NT2/D1 (cell line): ENCODE measurements around the gene ARMC6.

ENCODE experiments used
- DNase-seq: peaks from one replicate; pipeline ENCODE4 v3.0.0-alpha.2; 2011; ENCODE audit warnings: low read depth, low spot score
- H3K27me3 ChIP-seq: 2 replicates; pipeline ENCODE4 v1.6.0; 2011; ENCODE audit warnings: mild to moderate bottlenecking; ENCODE audit not compliant: insufficient read length, insufficient read depth
- H3K36me3 ChIP-seq: 2 replicates; pipeline ENCODE4 v1.6.1; 2011; ENCODE audit warnings: mild to moderate bottlenecking, low read length, mixed read lengths; ENCODE audit not compliant: insufficient read depth, insufficient read length
- H3K4me1 ChIP-seq: 2 replicates; pipeline ENCODE4 v1.5.1; 2011; ENCODE audit not compliant: insufficient read depth, insufficient read length
- H3K4me3 ChIP-seq: 2 replicates; pipeline ENCODE4 v1.5.1; 2011; ENCODE audit warnings: low read depth; ENCODE audit not compliant: insufficient read length
- H3K9ac ChIP-seq: 2 replicates; pipeline ENCODE4 v1.6.0; 2011; ENCODE audit warnings: low read depth; ENCODE audit not compliant: insufficient read length
- H3K9me3 ChIP-seq: 2 replicates; pipeline ENCODE4 v1.5.1; 2011; ENCODE audit warnings: mild to moderate bottlenecking, low read length; ENCODE audit not compliant: insufficient read depth
- SUZ12 ChIP-seq: IDR thresholded peaks from 2 replicates; pipeline ENCODE4 v1.6.1; 2011; ENCODE audit not compliant: insufficient read length, insufficient read depth; ENCODE audit errors: extremely low read depth
- YY1 ChIP-seq: IDR thresholded peaks from 2 replicates; pipeline ENCODE4 v1.6.1; 2011; ENCODE audit not compliant: insufficient read length, insufficient read depth
- ZNF274 ChIP-seq: IDR thresholded peaks from 2 replicates; pipeline ENCODE4 v1.6.1; 2011; ENCODE audit warnings: mild to moderate bottlenecking, low read depth, low read length

ARMC6 gene

DNA sequence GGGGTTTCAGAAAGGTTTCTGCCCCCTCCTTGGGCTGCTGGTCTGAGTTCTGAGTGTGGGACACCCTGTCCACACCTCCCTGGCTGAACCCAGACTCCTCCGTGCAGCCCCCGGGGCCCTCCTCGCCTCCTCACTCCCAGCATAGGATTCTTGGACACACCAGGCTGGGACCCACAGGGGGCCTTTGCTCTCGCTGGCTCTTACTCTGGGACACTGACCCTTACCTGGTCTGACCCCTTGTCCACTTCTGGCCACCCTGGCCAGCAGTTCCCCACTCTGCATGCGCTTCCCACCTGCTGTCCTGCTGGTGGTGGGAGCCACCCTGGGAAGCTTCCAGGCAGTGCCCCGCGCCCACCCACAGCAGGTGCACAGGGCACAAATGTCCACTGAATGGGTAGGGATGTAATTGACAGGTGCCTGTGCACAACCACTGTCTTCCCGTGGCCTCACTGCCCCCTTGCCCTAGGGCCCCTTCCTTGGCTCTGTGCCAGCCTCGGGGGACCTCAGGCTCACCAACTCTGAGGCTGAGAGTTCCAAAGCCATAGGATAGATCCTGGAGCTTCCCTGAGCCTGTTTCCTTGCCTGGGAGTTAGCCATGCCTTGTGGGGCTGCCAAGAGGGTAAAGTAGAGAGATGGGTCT lies 23.4 kb downstream of the ARMC6 start:
- H3K4me3 ChIP-seq: no peak overlapping the region
- TF ChIP-seq YY1: no peak
- no peak for TF ChIP-seq SUZ12
- no peak for TF ChIP-seq ZNF274
- DNase-seq: no peak
- peaks cover 92% of the 10 kb centered on the region for H3K36me3 ChIP-seq
- no peaks in the 10 kb centered on the region for H3K27me3 ChIP-seq
- no peaks in the 10 kb centered on the region for H3K9me3 ChIP-seq
- H3K4me1 ChIP-seq: no peaks in the 10 kb centered on the region
- H3K9ac ChIP-seq: no peak overlapping the region

GRCh38 chr19:19057317-19057716 lies 23.9 kb downstream of the ARMC6 start:
- Histone ChIP-seq H3K4me3 (no peak overlapping the region), H3K36me3 (peaks cover 88% of the 10 kb centered on the region), H3K9me3 (no peaks in the 10 kb centered on the region), H3K9ac (no peak overlapping the region), H3K27me3 (no peaks in the 10 kb centered on the region), H3K4me1 (no peaks in the 10 kb centered on the region)
- TF ChIP-seq ZNF274 (no peak), YY1 (no peak), SUZ12 (no peak)
- no peak for DNase-seq

DNA sequence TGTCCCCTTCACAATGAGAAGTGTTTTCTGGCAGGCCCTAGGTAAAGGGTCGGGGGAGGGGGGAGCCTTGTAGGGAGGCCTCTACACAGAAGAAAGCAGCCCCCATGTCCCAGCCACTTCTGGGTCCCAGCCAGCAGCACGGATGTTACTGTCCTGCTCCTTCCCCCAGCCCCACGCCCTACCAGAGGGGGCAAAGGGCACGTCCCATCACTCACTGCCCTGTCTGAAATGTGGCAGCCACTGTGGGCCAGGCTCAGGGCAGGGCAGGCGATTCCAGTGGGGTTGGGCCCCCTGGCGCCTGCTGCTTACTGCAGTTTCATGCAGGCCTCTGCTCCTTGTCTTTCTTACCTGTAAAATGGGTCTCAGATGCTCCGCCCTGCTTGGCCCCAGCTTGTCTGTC lies 24.3 kb downstream of the ARMC6 start:
- no peak overlapping the region for H3K4me3 ChIP-seq
- DNase-seq: no peak
- H3K4me1 ChIP-seq: peaks cover 4% of the 10 kb centered on the region
- H3K9me3 ChIP-seq: no peaks in the 10 kb centered on the region
- no peak for TF ChIP-seq ZNF274
- TF ChIP-seq SUZ12: no peak
- no peak for TF ChIP-seq YY1
- no peak overlapping the region for H3K9ac ChIP-seq
- no peaks in the 10 kb centered on the region for H3K27me3 ChIP-seq
- H3K36me3 ChIP-seq: peaks cover 84% of the 10 kb centered on the region

DNA sequence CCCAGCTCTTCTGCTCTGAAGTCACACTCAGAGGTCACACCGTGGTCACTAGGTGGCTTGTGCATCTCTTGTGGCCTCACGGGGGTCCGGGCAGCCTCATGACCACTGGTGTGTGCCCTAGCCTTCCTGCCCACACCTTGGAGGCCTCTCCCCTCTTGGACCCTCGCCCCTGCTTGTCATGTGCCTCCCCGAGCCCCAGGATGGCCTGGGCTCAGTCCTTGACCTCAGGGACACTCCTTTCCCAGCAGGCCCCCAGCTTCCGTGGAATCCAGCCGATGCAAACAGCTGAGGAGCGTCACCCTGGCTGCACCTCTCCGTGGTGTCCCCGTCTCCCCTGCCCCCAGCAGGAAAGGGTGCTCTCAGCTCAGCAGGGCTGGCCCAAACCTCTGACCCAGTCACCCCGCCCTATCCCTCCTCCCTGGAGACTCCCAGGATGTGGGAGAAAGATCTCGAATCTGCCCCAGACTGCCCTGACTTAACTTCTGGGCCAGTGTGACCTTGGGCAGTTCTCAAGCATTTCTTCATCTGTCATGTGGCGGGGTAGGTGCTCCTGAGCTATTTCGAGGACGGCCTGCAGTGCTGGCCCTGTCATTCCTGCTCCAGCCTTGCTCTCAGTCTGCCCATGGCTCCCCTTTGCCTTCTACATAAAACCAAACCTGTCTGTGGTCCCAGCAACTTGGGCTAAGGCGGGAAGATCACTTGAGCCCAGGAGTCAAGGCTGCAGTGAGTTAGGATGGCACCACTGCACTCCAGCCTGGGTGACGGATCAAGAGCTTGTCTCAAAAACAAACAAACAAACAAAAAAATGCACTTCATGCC lies 25.8 kb downstream of the ARMC6 start:
- peaks cover 5% of the 10 kb centered on the region for H3K4me1 ChIP-seq
- no peak overlapping the region for H3K4me3 ChIP-seq
- no peak overlapping the region for H3K9ac ChIP-seq
- no peaks in the 10 kb centered on the region for H3K9me3 ChIP-seq
- TF ChIP-seq YY1 (no peak), ZNF274 (no peak), SUZ12 (no peak)
- H3K27me3 ChIP-seq: peaks cover 3% of the 10 kb centered on the region
- H3K36me3 ChIP-seq: peaks cover 70% of the 10 kb centered on the region
- no peak for DNase-seq

- peaks cover 11% of the 10 kb centered on the region for H3K27me3 ChIP-seq
- TF ChIP-seq ZNF274 (no peak), SUZ12 (no peak), YY1 (no peak)
- peaks cover 62% of the 10 kb centered on the region for H3K36me3 ChIP-seq
- no peak overlapping the region for H3K9ac ChIP-seq
- no peaks in the 10 kb centered on the region for H3K9me3 ChIP-seq
- H3K4me1 ChIP-seq: peaks cover 5% of the 10 kb centered on the region
- DNase-seq: no peak
- no peak overlapping the region for H3K4me3 ChIP-seq
These were observed 26.6 kb downstream of the ARMC6 start for GRCh38 chr19:19059837-19060611.

DNA sequence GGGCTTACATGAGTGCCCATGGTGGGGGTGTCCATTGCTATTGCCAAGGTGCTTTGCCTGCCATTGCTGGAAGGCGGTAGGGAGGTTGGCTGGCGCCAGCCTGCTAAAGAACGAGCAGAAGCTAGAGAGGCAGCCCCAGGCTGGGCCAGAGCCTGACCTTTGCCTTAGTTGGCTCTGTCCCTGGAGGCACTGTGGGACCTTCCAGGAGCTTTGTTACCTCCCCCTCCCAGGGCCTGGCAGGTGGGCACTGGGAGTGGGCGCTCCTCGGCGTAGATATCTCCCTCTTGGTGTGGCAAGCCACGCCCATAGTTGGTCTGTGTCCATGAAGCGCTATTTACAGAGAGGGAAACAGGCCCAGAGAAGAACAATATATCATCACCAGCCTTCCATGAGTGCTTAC lies 28.1 kb downstream of the ARMC6 start:
- Histone ChIP-seq H3K9me3 (no peaks in the 10 kb centered on the region), H3K36me3 (peaks cover 49% of the 10 kb centered on the region), H3K4me1 (peaks cover 5% of the 10 kb centered on the region), H3K27me3 (peaks cover 25% of the 10 kb centered on the region), H3K4me3 (no peak overlapping the region), H3K9ac (no peak overlapping the region)
- TF ChIP-seq YY1: no peak
- no peak for TF ChIP-seq ZNF274
- no peak for TF ChIP-seq SUZ12
- no peak for DNase-seq

GRCh38 chr19:19062454-19063182 lies 29.2 kb downstream of the ARMC6 start:
- H3K9me3 ChIP-seq: no peaks in the 10 kb centered on the region
- H3K4me1 ChIP-seq: peaks cover 5% of the 10 kb centered on the region
- H3K9ac ChIP-seq: peak overlapping the region; percentile 73
- peaks cover 38% of the 10 kb centered on the region for H3K36me3 ChIP-seq
- peak overlapping the region; percentile 12 for H3K4me3 ChIP-seq
- no peak for TF ChIP-seq ZNF274
- no peak for TF ChIP-seq YY1
- no peak for TF ChIP-seq SUZ12
- no peak for DNase-seq
- peaks cover 36% of the 10 kb centered on the region for H3K27me3 ChIP-seq
